ENCODE data around the gene TEX55. TPM values are rescaled to one million over a fixed set of nuclear protein-coding genes. Genes with fewer than 3 reads are reported as not detected.
"Not testable (repeated sequence)": the region's sequence is repeated elsewhere in the genome, so short reads cannot be mapped to it uniquely, and the experiment has no call there.

Gene TEX55
- total RNA-seq (2014; rRNA removed; shearing (Covaris generic)) = not detected in 2 replicates

DNA sequence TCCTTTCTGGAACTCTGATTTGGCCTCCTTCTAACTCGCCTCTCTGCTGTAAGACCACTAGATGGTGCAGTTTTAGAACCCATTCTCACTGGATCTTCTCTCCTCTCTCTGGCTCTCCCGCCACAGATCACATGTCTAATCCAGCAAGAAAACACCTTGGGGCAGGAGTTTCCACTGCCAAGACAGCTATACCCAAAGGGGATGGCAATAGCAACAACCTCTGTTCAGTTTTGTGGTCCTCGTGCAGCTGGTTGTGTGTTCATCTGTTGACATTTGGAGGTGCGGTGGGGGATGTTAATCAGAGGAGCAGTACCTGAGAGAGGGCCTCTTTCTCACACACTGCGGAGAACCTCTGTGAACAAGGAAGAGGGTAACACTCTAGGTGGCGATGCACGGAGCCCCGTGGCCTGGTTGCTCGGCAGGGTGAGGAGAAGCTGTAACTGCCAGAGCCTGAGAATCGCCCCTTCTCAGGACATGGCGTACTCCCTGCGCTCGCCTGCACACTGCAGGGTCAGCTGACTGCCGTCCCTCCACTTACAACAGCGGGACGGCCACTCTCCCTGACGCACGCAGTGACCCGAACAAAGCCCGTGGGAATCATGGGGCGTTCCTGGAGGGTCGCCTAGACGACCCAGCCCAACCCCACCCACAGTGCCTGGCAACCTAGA is at the start of gene TEX55:
TEX55 (plus strand) TSS at position 666 of the 668 bp plus-strand sequence. CDS start 25 bp downstream, outside the sequence.
- H3K27me3 ChIP-seq (ENCODE audit: control insufficient read depth, insufficient read depth, low read length) = no peaks in the 10 kb centered on the region
- DNase-seq = peak; percentile 82
- no peaks in the 10 kb centered on the region for H3K36me3 ChIP-seq (replicated peaks; ENCODE audit: control insufficient read depth, insufficient read depth, low read length)
- H3K4me3 ChIP-seq (ENCODE audit: insufficient read depth, low read depth, low read length) = no peak within 1 kb of the TSS

DNA sequence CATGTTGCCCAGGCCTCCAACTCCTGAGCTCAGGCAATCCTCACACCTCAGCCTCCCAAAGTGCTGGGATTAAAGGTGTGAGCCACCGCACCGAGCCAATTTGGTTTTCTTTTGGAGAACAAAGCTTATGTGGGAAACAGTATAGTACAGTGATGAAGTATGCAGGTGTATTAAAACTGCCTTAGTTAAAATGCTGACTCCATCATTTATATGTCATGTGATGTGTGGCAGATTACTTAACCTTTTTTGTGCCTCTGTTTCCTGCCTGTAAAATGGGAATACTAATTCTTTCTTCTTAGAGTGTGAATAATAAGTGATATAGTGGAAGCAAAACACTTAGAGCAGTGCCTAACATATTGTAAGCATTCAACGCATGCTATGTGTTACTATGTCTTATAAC is 48.0 kb upstream of the TEX55 start:
- no peak for DNase-seq
- H3K4me3 ChIP-seq (ENCODE audit: insufficient read depth, low read depth, low read length) = no peak overlapping the region
- H3K27me3 ChIP-seq (ENCODE audit: control insufficient read depth, insufficient read depth, low read length) = no peaks in the 10 kb centered on the region
- no peaks in the 10 kb centered on the region for H3K36me3 ChIP-seq (replicated peaks; ENCODE audit: control insufficient read depth, insufficient read depth, low read length)

DNA sequence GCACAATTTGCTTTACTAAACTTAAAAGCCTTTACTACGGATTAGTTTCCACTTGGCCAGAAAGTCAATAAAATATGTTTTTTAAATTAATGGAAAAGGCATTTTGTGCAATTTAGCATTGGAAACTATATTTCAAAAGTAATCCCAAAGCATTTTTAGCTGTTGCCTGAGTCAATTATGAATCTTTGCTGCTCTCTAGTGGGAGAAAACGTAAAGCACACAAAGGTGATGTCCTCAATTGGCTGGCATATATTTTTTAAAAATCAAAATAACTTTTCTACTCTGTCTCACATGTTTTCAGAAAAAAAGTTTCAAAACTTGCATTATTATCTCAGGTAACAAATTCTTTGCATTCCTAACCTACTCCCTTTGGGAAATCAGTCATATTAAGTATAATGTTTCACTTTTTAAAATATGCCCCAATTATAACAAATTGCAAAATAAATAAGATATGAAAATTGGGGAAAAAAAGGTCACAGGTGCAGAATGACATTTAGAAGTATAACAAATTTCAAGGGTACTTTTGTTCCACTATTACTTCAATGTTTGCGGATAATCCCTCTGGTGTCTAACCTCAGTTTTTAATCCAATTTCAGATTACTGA is 47.2 kb upstream of the TEX55 start:
- H3K4me3 ChIP-seq (ENCODE audit: insufficient read depth, low read depth, low read length) = no peak overlapping the region
- H3K36me3 ChIP-seq (replicated peaks; ENCODE audit: control insufficient read depth, insufficient read depth, low read length) = no peaks in the 10 kb centered on the region
- no peaks in the 10 kb centered on the region for H3K27me3 ChIP-seq (ENCODE audit: control insufficient read depth, insufficient read depth, low read length)
- DNase-seq = peak; percentile 28

DNA sequence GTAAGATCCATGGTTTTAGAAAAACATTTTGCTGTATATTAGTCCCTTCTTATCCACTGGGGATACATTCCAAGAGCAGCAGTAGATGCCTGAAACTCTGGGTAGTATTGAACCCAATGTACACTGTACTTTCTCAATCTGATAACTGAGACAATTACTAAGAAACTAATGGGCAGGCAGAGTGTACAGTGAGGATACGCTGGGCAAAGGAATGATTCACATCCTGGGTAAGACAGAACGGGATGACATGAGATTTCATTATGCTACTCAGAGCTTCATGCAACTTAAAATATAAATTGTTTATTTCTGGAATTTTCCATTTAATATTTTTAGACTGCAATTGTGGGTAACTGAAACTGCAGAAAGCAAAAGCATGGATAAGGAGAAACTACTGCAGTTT is 46.2 kb upstream of the TEX55 start:
- H3K27me3 ChIP-seq (ENCODE audit: control insufficient read depth, insufficient read depth, low read length) = no peaks in the 10 kb centered on the region
- H3K36me3 ChIP-seq (replicated peaks; ENCODE audit: control insufficient read depth, insufficient read depth, low read length) = no peaks in the 10 kb centered on the region
- no peak for DNase-seq

DNA sequence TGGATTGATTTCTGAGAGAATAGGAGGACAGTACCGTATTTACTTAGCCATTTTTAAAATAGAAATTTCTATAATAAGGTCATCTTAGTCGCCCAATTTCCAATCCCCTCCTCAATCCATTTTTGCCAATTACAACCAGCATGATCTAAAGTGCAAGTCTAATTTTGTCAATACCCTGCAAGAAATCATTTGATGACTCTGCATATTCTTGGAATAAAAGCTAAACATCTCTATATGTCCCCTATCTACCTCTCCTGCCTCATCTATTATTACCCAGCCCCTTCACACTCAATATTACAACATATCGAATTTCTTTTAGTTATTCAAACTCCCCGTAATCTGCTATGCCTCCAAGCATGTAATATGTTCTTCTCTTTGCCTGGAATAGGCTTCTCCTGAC is 41.9 kb upstream of the TEX55 start:
- H3K27me3 ChIP-seq (ENCODE audit: control insufficient read depth, insufficient read depth, low read length) = no peaks in the 10 kb centered on the region
- no peak for DNase-seq
- no peak overlapping the region for H3K4me3 ChIP-seq (ENCODE audit: insufficient read depth, low read depth, low read length)
- no peaks in the 10 kb centered on the region for H3K36me3 ChIP-seq (replicated peaks; ENCODE audit: control insufficient read depth, insufficient read depth, low read length)

More for the DNA sequence above, 46.2 kb upstream of the TEX55 start:
- no peak overlapping the region for H3K4me3 ChIP-seq (ENCODE audit: insufficient read depth, low read depth, low read length)

DNA sequence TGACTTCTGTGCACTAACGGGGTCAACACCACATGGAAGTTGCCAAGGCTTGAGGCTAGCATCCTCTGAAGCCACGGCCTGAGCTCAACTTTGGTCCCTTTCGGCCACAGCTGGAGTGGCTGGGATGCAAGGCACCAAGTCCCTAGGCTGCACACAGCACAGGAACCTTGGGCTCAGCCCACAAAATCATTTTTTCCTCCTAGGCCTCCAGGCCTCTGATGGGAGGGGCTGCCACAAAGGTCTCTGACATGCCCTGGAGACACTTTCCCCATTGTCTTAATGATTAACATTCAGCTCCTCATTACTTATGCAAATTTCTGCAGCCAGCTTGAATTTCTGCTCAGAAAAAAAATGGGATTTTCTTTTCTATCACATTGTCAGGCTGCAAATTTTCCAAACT is 27.6 kb upstream of the TEX55 start:
- H3K4me3 ChIP-seq (ENCODE audit: insufficient read depth, low read depth, low read length); DNase-seq; H3K36me3 ChIP-seq (replicated peaks; ENCODE audit: control insufficient read depth, insufficient read depth, low read length); H3K27me3 ChIP-seq (ENCODE audit: control insufficient read depth, insufficient read depth, low read length): not testable (repeated sequence)

DNA sequence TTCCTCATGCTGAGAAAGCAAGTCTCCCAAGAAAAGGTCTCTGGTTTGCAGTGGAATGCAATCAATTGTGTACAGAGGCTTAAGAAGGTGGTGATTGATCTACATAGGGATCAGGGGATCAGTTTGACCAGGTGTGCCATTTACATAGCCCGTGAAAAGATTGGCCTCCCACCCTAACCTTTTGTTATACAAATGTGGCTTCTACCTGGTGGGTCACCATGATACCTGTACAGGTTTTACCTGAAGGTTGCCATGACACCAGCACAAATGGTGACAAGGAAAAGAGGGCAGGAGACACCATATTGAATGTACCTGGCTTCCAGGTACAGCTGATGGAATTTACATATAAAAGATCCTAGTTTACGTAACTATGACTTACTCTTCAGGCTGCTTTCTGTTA is 25.5 kb upstream of the TEX55 start:
- Histone ChIP-seq H3K27me3 (ENCODE audit: control insufficient read depth, insufficient read depth, low read length) (no peaks in the 10 kb centered on the region), H3K4me3 (ENCODE audit: insufficient read depth, low read depth, low read length) (no peak overlapping the region), H3K36me3 (replicated peaks; ENCODE audit: control insufficient read depth, insufficient read depth, low read length) (no peaks in the 10 kb centered on the region)
- DNase-seq = peak; percentile 22

DNA sequence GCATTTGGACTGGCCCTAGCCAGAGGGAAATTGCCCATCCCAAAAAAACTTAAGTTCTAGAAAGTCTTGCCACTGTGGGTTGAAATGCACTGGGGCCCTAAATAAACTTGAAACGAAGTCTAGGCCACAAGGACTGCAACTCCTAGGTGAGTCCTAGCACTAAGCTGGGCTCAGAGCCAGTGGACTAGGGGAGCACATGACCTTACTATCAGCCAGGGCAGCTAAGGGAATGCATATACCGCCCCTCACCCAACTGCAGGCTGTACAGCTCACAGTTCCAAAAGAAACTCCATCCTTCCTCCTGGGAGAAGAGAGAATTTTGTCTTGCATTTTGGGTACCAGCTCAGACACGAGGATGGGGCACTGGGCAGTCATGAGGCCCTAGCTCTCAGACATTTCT is 23.6 kb upstream of the TEX55 start:
- no peak for DNase-seq
- H3K36me3 ChIP-seq (replicated peaks; ENCODE audit: control insufficient read depth, insufficient read depth, low read length) = no peaks in the 10 kb centered on the region
- no peak overlapping the region for H3K4me3 ChIP-seq (ENCODE audit: insufficient read depth, low read depth, low read length)
- no peaks in the 10 kb centered on the region for H3K27me3 ChIP-seq (ENCODE audit: control insufficient read depth, insufficient read depth, low read length)

DNA sequence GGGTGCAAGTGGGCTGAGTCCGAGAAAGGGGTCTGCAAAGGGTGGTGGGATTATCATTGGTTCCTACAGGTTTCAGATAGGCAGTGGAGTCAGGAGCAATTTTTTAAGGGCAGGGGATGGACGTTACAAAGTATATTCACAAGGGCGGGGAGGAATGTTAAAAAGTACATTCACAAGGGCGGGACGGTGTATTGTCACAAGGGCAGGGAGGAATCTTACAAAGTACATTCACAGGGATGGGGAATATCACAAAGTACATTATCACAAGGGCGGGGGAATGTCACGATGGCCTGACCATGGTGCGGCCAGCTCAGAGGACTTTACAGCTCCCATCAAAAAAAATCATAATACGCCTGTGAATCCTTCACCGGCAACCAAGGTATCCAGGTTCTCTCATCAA is 20.6 kb upstream of the TEX55 start:
- Histone ChIP-seq H3K36me3 (replicated peaks; ENCODE audit: control insufficient read depth, insufficient read depth, low read length) (no peaks in the 10 kb centered on the region), H3K27me3 (ENCODE audit: control insufficient read depth, insufficient read depth, low read length) (no peaks in the 10 kb centered on the region), H3K4me3 (ENCODE audit: insufficient read depth, low read depth, low read length) (no peak overlapping the region)
- no peak for DNase-seq

DNA sequence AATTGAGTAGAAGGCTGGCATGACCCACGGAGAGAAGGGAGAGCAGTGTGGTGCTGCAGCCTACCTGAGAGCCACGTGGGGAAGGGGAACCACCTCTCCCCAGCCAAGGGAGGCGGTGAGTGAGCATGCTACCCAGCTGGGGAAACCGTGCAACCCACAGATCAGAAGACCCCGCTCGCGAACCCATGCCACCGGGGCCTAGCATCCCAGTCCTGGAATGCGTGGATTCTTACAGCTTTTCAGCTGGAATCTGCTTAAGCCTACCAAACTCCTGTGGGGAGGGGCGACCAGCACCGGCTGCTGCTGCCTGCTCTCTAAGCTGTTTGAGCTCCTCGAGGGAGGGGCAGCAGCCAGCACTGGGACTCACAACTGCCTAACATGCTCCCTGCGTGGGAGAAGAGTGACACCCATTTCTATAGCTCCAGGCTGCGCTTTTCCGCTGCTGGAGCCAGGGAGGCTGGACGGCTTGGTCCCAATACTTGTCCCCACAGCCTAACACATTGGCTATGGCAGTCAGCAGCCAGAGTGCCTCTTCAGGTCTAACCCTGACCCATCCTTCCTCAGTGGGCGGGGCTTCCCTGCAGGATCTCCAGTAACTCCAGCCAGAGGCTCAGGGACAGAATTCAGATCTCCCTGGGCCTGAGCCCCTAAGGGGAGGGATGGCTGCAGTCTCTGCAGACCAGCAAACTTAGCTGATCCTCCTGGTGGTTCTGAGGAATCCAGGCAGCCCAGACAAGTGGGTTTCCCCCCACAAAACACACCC is 20.0 kb upstream of the TEX55 start:
- Histone ChIP-seq H3K27me3 (ENCODE audit: control insufficient read depth, insufficient read depth, low read length) (no peaks in the 10 kb centered on the region), H3K4me3 (ENCODE audit: insufficient read depth, low read depth, low read length) (no peak overlapping the region), H3K36me3 (replicated peaks; ENCODE audit: control insufficient read depth, insufficient read depth, low read length) (no peaks in the 10 kb centered on the region)
- no peak for DNase-seq

DNA sequence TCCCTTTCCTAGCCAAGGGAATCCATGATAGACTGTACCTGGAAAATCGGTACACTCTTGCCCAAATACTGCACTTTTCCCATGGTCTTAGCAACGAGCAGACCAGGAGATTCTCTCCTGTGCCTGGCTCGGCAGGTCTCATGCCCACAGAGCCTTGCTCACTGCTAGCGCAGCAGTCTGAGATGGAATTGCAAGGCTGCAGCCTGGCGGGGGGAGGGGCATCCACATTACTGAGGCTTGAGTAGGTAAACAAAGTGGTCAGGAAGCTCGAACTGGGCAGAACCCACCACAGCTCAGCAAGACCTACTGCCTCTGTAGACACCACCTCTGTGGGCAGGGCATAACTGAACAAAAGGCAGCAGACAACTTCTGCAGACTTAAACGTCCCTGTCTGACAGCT is 15.7 kb upstream of the TEX55 start:
- not testable (repeated sequence) for H3K36me3 ChIP-seq (replicated peaks; ENCODE audit: control insufficient read depth, insufficient read depth, low read length); DNase-seq; H3K4me3 ChIP-seq (ENCODE audit: insufficient read depth, low read depth, low read length); H3K27me3 ChIP-seq (ENCODE audit: control insufficient read depth, insufficient read depth, low read length)

DNA sequence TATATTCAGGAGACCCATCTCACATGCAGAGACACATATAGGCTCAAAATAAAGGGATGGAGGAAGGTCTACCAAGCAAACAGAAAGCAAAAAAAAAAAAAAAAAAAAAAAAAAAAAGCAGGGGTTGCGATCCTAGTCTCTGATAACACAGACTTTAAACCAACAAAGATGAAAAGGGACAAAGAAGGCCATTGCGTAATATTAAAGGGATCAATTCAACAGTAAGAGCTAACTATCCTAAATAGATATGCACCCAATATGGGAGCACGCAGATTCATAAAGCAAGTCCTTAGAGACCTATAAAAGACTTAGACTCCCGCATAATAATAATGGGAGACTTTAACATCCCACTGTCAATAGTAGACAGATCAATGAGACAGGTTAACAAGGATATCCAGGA is 13.7 kb upstream of the TEX55 start:
- H3K36me3 ChIP-seq (replicated peaks; ENCODE audit: control insufficient read depth, insufficient read depth, low read length); H3K4me3 ChIP-seq (ENCODE audit: insufficient read depth, low read depth, low read length); DNase-seq; H3K27me3 ChIP-seq (ENCODE audit: control insufficient read depth, insufficient read depth, low read length): not testable (repeated sequence)

DNA sequence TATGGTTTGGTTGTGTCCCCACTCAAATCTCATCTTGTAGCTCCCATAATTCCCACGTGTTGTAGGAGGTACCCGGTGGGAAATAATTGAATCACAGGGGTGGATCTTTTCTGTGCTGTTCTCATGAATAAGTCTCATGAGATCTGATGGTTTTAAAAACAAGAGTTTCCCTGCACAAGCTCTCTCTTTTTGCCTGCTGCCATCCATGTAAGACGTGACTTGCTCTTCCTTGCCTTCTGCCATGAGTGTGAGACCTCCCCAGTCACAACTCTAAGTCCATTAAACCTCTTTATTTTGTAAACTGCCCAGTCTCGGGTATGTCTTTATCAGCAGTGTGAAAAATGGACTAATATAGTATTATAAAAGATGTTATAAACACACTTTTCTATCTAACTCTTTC is 6.6 kb upstream of the TEX55 start:
- DNase-seq; H3K36me3 ChIP-seq (replicated peaks; ENCODE audit: control insufficient read depth, insufficient read depth, low read length); H3K27me3 ChIP-seq (ENCODE audit: control insufficient read depth, insufficient read depth, low read length); H3K4me3 ChIP-seq (ENCODE audit: insufficient read depth, low read depth, low read length): not testable (repeated sequence)

DNA sequence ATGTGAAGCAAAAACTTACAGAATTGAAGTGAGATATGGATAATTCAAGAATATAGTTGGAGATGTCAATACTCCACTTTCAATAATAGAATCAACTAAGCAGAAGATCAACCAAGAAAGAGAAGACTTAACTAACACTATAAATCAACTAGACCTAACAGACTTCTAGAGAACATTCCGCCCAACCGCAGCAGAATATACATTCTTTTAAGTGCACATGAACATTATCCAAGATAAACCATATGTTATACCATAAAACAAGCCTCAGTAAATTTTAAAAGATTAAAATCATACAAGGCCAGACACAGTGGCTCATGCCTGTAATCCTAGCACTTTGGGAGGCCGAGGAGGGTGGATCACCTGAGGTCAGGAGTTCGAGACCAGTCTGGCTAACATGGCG is 5.5 kb upstream of the TEX55 start:
- no peaks in the 10 kb centered on the region for H3K27me3 ChIP-seq (ENCODE audit: control insufficient read depth, insufficient read depth, low read length)
- DNase-seq = no peak
- H3K36me3 ChIP-seq (replicated peaks; ENCODE audit: control insufficient read depth, insufficient read depth, low read length) = no peaks in the 10 kb centered on the region
- no peak overlapping the region for H3K4me3 ChIP-seq (ENCODE audit: insufficient read depth, low read depth, low read length)

DNA sequence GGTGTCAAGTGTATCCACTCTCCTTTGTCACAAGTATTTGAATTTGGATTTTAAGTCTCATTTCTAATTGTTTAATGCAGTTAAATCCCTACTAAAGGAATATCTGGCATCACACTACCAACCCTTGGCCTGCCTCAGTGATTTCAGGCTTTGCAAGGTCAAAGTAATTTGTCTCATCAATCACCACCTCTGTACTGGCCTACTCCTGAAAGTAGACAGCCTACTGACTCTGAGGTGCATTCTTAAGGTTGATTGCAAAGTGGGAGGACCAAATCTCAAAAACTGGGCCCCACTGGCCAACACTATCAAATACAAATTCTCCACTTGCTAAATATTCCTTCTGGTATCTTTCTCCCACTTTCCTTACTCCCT is 851 bp upstream of the TEX55 start:
- H3K36me3 ChIP-seq (replicated peaks; ENCODE audit: control insufficient read depth, insufficient read depth, low read length) = no peaks in the 10 kb centered on the region
- no peak for DNase-seq
- H3K27me3 ChIP-seq (ENCODE audit: control insufficient read depth, insufficient read depth, low read length) = no peaks in the 10 kb centered on the region
- no peak overlapping the region for H3K4me3 ChIP-seq (ENCODE audit: insufficient read depth, low read depth, low read length)

Measured in H7 (cell line).